HCT116 (cell line): ENCODE measurements around the gene SLC2A4.

Source experiments
- ELF1 ChIP-seq: IDR thresholded peaks from 2 replicates; pipeline ENCODE4 v1.6.1; 2012; ENCODE audit warnings: low read depth, borderline replicate concordance
- EZH2 ChIP-seq: fragments of 200-600 bp; sonication (generic); IDR thresholded peaks from 2 replicates; pipeline ENCODE4 v1.6.1; 2017; ENCODE audit warnings: antibody characterized with exemption, mixed run types
- FOSL1 ChIP-seq: IDR thresholded peaks from 2 replicates; pipeline ENCODE4 v1.6.1; 2012; ENCODE audit warnings: low read depth
- ZFX ChIP-seq: fragments of 450-650 bp; IDR thresholded peaks from 2 replicates; pipeline ENCODE4 v1.6.1; 2017
- TF ChIP-seq, protein P1 (sequence below), 3 experiments: fragments of 200-600 bp in 1 of 3; sonication (generic) in 1 of 3; IDR thresholded peaks in 2 of 3; conservative IDR thresholded peaks in 1 of 3; 2 replicates each; pipeline ENCODE4 v1.5.1; 2012 to 2017; ENCODE audit warnings: low read depth in 2 of 3, low read length in 2 of 3, antibody characterized with exemption in 1 of 3, borderline replicate concordance in 1 of 3, control low read depth in 1 of 3, mild to moderate bottlenecking in 1 of 3, mixed read lengths in 1 of 3, mixed run types in 1 of 3, moderate library complexity in 1 of 3; ENCODE audit not compliant: insufficient read depth in 1 of 3

GRCh38 chr17:7324438-7324779, 42.9 kb downstream of the SLC2A4 start:
- TF ChIP-seq, protein P1, sequence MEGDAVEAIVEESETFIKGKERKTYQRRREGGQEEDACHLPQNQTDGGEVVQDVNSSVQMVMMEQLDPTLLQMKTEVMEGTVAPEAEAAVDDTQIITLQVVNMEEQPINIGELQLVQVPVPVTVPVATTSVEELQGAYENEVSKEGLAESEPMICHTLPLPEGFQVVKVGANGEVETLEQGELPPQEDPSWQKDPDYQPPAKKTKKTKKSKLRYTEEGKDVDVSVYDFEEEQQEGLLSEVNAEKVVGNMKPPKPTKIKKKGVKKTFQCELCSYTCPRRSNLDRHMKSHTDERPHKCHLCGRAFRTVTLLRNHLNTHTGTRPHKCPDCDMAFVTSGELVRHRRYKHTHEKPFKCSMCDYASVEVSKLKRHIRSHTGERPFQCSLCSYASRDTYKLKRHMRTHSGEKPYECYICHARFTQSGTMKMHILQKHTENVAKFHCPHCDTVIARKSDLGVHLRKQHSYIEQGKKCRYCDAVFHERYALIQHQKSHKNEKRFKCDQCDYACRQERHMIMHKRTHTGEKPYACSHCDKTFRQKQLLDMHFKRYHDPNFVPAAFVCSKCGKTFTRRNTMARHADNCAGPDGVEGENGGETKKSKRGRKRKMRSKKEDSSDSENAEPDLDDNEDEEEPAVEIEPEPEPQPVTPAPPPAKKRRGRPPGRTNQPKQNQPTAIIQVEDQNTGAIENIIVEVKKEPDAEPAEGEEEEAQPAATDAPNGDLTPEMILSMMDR (IDR thresholded peaks at IDR 0.05 in 2 of 3, conservative IDR thresholded peaks at IDR 0.05 in 1 of 3; ENCODE audit: borderline replicate concordance in 1 of 3, insufficient read depth in 1 of 3, low read depth in 2 of 3, low read length in 2 of 3) = no peak
- TF ChIP-seq ZFX (no peak), EZH2 (no peak), FOSL1 (no peak), ELF1 (no peak)
